GM19463 (cell line): ENCODE measurements around the gene KDM4C.
"Not testable (repeated sequence)": the region's sequence is repeated elsewhere in the genome, so short reads cannot be mapped to it uniquely, and the experiment has no call there.

Experiments
- ATAC-seq: cut with Tn5 transposase; IDR thresholded peaks from one replicate; pipeline ENCODE4 v1.9.1; 2021; ENCODE audit warnings: mild to moderate bottlenecking, moderate library complexity; ENCODE audit not compliant: unreplicated experiment

Gene KDM4C

DNA sequence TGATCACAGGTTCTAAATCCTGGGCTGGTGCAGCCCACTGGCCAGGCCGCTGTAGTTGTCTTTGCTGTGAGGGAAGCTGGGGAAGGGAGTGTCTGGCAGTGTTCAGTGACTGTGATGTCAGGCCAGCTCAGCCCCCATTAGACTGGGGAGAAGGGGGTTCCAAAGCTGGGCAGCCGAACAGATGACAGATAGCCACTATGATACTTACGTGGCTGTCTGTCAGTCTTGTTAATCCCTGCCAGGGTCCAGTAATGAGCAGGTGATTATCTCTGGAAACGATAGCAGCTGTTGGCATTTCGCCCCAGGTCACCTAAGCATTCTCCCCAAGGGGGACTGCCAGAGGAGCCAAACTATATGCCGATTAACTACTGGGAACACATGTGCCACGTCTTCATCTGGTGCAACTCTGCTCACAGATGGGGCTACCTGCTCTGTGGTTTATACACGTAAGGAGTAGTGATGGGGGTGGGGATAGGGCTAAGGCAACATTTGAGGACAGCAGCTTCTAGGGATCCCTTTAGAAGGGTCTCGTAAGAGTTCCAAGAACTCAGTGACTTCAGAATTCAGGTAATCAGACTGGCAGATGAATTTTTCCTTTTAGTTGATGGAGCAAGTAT lies 396.3 kb downstream of the KDM4C start:
- ATAC-seq: no peak

DNA sequence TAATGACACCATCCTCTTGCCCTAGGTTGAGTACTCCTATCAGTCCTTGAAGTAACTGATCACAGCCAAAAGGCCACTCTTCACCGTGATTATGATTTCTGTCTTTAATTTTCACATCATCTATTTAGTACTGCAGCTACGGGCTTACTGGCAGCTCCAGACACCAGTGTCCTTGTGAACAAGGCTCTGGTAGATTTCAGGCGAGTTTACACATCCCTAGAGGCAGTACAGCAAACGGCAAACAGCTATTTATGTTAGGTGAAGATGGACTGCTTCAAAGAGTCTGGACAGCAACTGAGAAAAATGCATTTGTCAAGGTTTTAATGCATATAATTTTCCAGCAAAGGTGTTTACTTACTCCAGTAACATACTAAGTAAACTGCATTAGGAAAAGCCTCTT lies 396.9 kb downstream of the KDM4C start:
- no peak for ATAC-seq

DNA sequence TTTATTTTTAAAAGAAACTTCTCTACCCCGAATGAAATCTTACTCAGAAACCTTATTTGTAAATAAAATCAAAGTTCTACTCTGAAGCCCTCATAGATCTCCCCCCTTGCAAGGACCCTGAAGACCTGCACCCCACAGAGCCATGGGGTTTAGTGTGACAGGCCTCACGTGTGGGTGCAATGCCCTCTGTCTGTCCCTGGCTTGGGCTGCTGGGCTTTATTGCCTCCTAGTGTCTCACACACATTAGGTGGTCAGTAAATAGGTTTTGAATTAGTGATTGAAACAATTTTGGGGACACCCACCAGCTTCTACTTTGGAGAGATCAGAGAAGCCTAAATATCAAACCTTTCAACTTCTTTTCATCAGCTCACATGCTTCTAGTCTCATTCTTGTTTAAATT lies 403.7 kb downstream of the KDM4C start:
- ATAC-seq: no peak

DNA sequence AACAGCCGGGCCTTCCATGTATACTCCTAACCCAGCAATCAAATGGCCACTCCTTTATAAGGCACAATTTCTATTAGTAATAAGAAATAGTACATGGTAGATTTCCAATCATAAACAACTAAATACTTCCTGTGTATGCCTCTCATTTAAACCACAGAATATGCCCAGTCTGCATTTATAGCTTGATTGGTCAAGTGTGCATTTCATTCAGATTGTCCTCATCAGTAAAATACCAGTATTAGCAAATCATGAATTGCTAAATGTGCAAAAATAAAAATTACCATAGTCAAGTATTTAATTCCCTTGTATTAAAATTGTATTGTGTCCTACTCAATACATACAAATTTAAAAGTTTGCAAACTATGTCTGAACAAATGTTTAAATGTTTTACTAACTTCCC lies 406.2 kb downstream of the KDM4C start:
- ATAC-seq: no peak

DNA sequence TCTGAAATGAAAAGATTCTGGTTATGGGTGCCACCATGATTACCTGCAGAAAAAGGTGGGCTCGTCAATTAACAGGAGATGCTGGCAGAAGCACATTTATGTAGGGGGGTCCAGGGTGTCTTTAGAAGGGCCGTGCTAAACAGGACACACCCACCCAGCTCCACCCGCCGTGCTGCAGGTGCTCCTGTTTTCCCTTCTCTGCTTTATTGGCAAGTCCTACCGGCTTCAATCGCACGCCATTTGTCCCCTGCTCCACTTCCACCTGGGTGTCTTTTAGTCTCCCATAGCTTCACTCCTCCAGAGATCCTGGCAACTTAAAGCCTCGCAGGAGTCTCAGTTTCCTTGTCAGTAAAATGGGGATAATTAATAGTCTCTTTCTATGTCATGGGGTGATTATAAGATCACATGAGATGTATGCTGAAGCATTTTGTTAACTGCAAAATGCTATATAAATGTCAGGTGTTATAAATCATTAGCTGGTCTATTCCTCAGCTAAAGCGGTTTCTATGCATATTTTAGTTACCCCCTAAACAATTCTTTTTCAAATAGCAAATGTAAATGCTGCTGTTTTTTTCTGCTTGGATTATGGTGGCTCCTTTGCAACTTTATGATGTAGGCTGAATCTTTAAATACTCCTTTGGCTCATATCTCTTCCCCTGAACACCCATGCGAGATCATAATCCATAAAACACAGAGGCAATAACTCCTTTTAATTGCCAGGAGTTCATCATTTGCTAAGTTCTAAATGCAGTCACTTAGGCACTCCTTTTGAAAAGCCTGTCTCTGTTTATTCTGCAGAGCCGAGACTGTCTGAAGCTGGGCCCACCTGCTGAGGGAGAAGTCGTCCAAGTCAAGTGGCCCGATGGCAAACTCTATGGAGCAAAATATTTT lies 406.9 kb downstream of the KDM4C start:
- no peak for ATAC-seq

DNA sequence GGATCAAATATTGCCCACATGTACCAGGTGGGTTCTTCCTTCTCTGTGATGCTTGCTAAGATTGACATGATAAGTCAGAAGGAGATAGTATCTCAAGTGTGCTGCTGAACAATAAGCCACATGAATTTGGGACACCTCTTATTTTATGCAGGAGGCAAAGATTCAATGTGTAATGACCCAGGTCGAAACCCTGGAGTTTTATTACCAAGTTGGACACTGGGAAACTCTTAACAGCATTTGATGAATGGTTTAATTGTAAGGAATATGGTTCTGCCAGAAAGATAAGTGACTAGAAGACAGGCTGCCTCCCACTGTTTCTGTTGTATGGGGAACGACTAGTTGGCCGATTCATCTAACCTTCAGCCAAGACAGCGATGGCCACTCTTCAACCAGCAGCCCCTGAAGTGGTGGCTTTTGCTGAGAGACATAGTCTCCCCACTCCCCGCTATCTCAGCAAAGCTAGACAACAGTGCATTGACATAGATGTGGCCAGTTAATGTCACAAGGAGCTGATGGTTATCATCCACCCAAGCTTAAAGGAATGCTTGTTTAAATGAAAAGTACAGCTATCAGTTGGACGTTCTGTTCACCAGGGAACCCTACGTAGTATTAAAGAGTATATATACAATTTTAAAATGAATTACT lies 407.7 kb downstream of the KDM4C start:
- no peak for ATAC-seq

DNA sequence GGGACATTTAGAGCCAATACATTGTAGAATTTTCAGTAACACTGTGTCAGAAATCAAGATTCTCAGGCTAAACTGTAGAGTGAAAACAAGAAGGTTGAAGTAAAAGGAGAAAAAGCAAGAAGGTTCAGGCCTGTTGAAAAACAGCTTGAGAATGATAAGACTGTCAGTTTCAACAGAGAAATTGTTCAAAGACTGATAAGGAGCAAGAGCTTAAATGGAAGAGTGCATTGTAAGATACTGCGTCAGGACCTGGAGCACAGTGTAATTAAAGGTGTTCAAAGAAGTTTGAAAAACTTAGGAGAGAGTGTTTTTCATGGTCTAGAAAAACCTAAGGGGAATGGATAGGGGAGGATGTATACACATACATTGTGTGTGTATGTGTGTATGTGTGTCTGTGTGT lies 408.3 kb downstream of the KDM4C start:
- ATAC-seq: no peak

DNA sequence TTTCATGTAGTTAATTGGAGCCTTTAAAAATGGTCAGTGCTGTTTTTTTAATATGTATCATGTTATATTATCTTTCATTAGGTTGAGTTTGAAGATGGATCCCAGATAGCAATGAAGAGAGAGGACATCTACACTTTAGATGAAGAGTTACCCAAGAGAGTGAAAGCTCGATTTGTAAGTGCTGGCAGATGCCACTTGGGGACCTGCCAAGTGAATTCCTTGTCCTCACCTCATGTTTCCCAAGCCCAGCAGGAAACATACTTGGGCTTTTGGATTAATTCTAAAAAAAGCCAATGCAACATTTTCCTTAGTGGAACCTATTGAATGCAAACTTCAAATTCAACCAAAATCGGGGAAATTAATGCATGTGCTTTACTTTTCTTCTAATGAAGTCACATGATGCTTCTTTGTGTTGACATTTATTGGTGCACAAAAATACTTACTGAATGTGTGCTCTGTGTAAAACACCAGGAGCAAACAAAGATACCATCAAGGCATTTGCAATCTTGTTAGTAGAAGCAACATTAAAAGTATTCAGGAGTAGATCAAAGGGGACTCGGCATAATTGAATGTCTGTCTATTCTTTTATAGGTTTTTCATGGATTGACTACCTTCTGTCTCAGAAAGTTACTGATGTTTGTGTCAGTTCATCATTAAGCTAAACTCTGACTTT lies 412.1 kb downstream of the KDM4C start:
- ATAC-seq: no peak

DNA sequence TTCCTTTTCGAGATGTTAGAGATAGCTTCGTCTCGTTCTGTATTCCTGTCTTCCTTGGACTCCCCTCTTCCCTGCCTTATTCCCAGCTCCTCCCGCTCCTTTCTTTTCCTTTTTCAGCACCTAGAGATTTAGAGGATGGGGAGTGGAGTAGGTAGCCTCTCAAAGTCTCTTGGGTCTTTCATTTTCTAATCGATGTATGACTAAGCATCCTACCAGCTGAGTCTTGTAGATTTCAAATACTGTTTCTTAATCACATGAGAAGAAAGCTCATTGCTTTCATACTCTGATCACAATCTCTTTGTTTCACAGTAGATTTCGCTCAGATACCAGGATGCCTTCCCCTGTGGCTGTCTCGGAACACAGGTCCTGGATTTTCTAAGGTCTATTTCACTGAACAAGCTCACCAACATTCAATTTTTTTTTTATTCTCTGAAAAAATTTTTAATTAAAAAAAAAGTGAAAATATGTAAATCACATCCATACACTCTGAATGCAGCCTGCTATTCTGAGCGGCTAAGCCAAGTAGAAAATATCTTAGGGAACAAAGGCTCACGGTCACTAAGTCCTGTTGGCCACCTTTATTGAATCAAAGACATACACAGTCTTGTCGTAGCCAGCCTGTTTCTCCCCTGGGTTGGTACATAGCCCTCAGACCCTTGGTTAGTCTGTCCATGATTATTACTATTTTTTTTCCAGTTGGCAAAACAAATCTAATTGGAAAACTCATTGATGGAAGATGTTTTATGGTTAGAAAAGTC lies 413.8 kb downstream of the KDM4C start:
- ATAC-seq: no peak

DNA sequence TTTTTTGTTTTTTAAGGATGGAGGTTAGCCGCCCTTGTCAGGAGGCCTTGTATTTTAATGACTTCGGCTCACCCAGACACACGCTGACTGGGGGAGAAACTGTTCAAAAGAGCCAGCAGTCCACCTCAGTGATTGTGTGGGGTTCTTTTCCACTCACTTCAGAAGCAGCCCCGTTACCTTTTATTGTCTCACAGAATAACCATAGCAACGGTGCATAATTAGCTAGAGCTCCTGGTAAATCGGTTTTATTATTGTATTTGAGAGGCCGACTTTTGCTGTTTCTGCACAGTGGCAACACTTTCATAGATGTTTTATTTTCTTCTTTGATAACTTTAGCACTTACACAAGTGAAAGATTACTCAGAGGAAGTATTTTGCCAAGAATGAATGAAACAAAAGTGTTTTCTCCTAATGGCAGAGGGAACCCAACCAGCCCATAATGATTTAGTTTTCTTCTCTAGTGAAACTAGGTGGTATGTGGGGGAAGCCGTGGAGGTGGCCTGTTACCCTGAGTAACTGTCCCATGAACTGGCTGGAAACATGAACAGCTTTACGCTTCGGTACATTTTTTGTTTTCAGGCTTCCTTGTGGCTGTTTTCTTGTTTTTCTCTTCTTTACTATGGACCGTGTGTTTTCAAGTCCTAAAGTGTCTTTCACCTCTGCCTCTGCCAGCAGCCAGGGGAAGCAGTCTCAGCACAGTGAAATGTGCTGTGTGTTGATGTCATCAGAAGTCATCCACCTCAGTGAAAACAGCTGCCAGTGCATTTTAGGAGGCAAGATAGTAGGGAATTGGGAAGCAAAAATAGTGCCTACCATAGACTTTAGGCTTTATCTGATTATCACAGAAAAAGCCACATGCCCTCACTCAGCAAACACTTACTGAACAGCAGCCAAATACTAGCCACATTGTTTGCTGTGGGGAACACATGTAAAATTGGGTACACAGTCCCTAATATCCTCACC lies 414.7 kb downstream of the KDM4C start:
- ATAC-seq: no peak

DNA sequence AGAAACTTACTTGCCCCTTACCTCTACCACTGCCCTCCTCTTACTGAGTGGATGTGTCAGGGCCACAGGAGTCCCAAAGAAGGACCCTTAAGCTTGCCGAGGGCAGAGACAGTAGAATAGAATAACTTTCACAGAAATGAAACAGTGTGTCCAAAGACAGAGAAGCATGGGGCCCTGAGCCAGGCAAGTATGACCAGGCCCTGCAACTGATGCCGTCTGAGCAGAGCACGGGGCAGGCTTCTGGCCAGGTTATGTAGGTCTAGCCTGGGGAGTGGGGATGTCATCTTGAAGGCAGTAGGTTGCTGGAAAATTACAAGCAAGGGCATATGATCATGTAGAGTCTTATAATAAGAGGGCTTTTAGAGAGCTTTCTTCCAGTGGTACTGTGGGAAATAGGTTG lies 415.4 kb downstream of the KDM4C start:
- no peak for ATAC-seq

DNA sequence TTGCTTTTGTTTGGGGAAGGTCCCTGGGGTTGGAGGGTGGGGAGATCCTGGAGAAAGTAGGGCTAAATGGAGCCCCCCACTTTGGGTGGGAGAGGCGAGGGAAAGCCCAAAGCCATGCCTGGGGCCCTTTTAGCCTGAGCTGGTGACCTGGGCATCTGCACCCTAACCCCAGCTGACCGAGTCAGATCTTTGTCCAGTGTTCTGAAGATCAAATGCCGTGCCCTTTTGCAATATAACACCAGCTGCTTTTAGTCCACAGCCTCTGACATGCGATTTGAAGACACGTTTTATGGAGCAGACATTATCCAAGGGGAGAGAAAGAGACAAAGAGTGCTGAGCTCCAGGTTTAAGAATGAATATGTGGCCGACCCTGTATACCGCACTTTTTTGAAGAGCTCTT lies 416.5 kb downstream of the KDM4C start:
- no peak for ATAC-seq

DNA sequence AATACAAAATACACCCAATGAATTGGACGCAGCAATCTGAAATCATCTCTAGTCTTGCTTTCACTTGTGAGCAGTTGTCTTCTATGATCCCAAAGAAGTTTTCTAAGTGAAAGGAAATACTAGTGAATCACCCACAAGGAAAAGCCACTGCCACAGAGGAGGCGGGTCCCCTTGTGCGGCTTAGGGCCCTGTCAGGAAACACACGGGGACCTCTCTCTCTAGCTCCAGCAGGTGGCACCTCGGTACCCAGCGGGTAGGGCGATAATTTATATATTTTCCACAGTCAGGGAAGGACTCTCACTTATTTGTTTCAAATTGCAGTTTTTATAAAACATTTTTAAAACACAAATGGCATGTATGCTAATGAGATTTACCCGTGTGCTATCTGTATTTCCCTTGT lies 417.1 kb downstream of the KDM4C start:
- ATAC-seq: no peak

DNA sequence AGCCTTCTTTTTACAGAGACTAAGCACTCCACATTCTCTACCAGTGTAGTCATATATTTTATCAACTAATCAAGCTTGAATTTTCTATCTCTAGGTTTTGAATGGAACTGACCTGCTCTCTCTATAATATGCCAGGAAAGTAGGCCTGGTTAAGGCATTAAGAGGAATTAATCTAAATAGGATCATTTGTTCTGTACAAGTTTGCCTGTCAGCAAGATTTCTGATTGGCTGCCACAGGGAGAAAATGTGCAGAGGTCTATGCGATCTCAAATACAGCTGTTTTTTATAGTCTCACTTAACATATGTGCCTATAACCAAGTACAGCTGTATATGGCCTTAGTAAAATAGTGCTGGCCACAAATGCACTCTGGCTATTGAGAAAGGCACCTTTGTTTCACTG lies 418.8 kb downstream of the KDM4C start:
- no peak for ATAC-seq

DNA sequence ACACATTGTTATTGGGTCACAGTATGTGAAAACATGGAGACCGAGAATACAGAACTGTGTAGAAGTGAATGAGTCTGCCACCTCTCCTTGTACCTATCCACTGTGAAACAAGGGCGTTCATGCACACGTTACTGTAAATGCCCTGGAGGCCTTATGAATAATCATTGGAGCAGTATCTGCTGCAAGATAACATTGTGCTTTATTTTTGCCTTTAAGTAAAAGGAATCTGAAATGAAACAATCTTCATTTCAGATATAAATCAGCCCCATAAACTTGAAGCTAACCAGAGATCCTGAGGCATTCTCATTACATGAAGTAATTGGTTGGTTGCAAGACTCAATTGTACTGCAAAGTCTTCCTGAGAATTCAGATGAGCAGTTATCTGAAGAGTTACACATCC lies 419.6 kb downstream of the KDM4C start:
- ATAC-seq: no peak

DNA sequence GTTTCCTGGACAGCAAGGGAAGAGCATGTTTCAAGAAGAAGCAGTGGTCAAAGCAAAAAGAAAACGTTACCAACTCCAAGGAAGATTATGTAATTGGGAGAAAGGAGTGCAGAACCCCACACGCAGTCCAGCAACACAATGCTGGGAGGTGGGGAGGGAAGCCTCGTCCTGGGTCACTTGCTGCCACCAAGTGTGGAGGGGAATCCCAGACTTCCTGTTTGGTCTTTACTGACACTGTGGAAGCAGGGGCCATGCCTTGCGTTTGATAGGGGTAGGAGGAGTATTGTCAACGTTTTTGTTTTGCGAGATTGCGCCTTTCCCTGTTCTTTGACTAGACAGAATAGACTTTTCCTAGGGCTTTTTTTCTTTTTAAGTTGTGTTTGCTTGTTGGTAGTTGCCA lies 421.0 kb downstream of the KDM4C start:
- peak; percentile 64 for ATAC-seq

DNA sequence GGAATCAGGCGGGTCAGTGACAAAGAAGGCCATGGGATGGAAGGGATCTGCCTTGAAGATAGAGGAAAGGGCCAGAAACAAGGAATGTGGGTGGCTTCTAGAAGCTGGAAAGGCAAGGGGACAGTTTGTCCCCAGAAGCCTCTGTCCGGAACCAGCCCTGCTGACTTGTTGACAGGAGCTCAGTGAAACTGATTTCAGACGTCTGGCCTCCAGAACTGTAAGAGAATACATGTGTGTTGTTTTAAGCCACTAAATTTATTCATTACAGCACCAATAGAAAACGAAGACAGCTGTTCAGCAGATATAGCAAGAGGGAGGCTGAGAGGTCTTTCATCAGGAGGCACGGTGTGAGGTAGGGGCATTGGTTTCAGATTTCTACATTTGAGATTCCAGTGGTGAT lies 422.5 kb downstream of the KDM4C start:
- ATAC-seq: no peak

DNA sequence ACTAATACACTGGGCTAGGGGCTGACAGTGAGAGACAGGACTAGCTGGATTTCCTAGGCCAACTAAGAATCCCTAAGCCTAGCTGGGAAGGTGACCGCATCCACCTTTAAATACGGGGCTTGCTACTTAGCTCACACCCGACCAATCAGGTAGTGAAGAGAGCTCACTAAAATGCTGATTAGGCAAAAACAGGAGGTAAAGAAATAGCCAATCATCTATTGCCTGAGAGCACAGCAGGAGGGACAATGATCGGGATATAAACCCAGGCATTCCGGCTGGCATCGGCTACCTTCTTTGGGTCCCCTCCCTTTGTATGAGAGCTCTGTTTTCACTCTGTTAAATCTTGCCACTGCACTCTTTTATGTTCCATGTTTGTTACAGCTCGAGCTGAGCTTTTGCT lies 425.4 kb downstream of the KDM4C start:
- not testable (repeated sequence) for ATAC-seq

DNA sequence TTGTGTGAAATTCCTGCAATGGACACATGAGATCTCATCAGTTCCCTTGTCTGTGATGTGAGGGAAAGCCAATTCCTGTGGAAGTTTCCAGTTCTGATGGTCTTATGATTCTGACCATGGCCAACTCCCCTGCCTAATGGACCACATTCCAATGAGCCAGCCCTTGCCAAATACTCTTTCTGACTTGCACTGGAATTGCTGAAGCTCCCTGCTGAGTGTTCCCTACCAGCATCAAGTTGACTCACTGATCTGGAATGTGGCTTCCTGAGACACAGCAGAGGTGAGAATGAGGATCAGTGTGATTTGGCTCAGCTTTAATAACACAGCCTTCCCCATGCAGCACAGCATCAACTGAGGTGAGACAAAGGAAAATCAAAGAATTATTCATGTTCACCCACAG lies 427.8 kb downstream of the KDM4C start:
- ATAC-seq: no peak

DNA sequence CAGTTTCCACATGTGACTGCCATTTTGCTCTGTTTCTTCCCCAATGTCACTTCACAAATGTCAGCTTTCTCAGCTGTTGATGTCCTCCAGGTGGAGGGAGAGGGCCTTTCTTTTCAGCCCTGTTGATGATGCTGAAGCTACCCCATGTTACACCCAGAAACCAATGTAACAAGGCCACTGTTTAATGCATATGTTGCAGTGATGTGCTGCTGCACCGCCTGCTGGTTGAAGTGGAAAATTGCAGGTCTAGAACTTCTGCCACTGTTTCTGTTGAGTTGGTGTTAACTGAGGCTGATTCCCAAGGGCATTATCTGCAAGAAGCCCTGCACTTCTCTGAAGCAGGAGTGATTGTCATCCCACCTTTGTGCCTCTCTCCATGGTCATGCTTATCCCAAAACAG lies 428.4 kb downstream of the KDM4C start:
- ATAC-seq: no peak
